IMR-90 (cell line): ENCODE results near the gene RGS10. TPM values are rescaled to one million over a fixed set of nuclear protein-coding genes. Genes with fewer than 3 reads are reported as not detected.

Experiments
- ATAC-seq: fragments of 200-7000 bp; cut with Tn5 transposase; 2 replicates; pipeline ENCODE4 v1.9.1; 2020; ENCODE audit warnings: low read depth, mild to moderate bottlenecking, moderate library complexity
- BruUV-seq: library from RNA; stranded (reverse); fragments of 400-500 nt; replicated peaks from 2 replicates; lab custom pipeline; 2021; lab: Mats Ljungman, UMichigan
- CTCF ChIA-PET: fragments of 300-600 bp; formaldehyde crosslinking; extraction: SDS; loops from one replicate; lab custom pipeline; 2021; ENCODE audit warnings: antibody characterized with exemption; lab: Yijun Ruan, JAX
- POLR2A ChIA-PET: fragments of 300-600 bp; sonication (Branson Sonifier 250); formaldehyde crosslinking; loops from one replicate; lab custom pipeline; 2022; ENCODE audit warnings: antibody characterized with exemption; ENCODE audit not compliant: unreplicated experiment; lab: Charles Lee
- DNase-seq: peaks from one replicate; pipeline ENCODE4 v3.0.0; 2013
- H2AFZ ChIP-seq: replicated peaks from 2 replicates; pipeline ENCODE3; 2013; ENCODE audit warnings: low read length, mild to moderate bottlenecking; ENCODE audit not compliant: poor library complexity
- H2AK5ac ChIP-seq: 2 replicates; pipeline ENCODE4 v1.6.1; 2013; ENCODE audit warnings: low read depth, low read length, inconsistent platforms
- H2AK9ac ChIP-seq: replicated peaks from 2 replicates; pipeline ENCODE3; 2013; ENCODE audit warnings: mild to moderate bottlenecking, low read depth, low read length, moderate library complexity; ENCODE audit not compliant: poor library complexity
- H2BK120ac ChIP-seq: 2 replicates; pipeline ENCODE4 v1.6.1; 2013; ENCODE audit warnings: low read depth, low read length, inconsistent platforms
- H2BK15ac ChIP-seq: 3 replicates; pipeline ENCODE4 v1.6.1; 2013; ENCODE audit warnings: low read depth, low read length, inconsistent platforms
- H2BK20ac ChIP-seq: 2 replicates; pipeline ENCODE4 v1.6.1; 2013; ENCODE audit warnings: low read depth, mild to moderate bottlenecking, inconsistent platforms, low read length, moderate library complexity
- H2BK5ac ChIP-seq: 2 replicates; pipeline ENCODE4 v1.6.1; 2013; ENCODE audit warnings: mild to moderate bottlenecking, low read depth, low read length, inconsistent platforms; ENCODE audit not compliant: poor library complexity, severe bottlenecking
- H3K14ac ChIP-seq: replicated peaks from 2 replicates; pipeline ENCODE4 v1.6.1; 2013; ENCODE audit warnings: low read depth, low read length, inconsistent platforms
- H3K18ac ChIP-seq: 2 replicates; pipeline ENCODE4 v1.6.1; 2013; ENCODE audit warnings: low read depth, low read length, control low read depth
- H3K23ac ChIP-seq: 2 replicates; pipeline ENCODE4 v1.6.1; 2013; ENCODE audit warnings: low read depth, low read length, inconsistent platforms
- H3K27ac ChIP-seq: 2 replicates; pipeline ENCODE4 v1.5.1; 2013; ENCODE audit warnings: mild to moderate bottlenecking, control low read depth, low read length; ENCODE audit not compliant: insufficient read depth
- H3K27me3 ChIP-seq: 2 replicates; pipeline ENCODE4 v1.6.1; 2013; ENCODE audit warnings: low read length; ENCODE audit not compliant: control insufficient read depth, insufficient read depth
- H3K36me3 ChIP-seq: 2 replicates; pipeline ENCODE4 v1.6.1; 2013; ENCODE audit warnings: low read length, mixed read lengths; ENCODE audit not compliant: control insufficient read depth, insufficient read depth
- H3K4ac ChIP-seq: 2 replicates; pipeline ENCODE4 v1.6.1; 2013; ENCODE audit warnings: low read depth, low read length, inconsistent platforms
- H3K4me1 ChIP-seq: 2 replicates; pipeline ENCODE4 v1.6.1; 2013; ENCODE audit warnings: low read length, mixed read lengths; ENCODE audit not compliant: control insufficient read depth, insufficient read depth
- H3K4me2 ChIP-seq: 2 replicates; pipeline ENCODE4 v1.6.1; 2013; ENCODE audit warnings: low read depth, mild to moderate bottlenecking, control low read depth, low read length, moderate library complexity
- H3K4me3 ChIP-seq: 2 replicates; pipeline ENCODE4 v1.5.1; 2013; ENCODE audit warnings: low read depth, mild to moderate bottlenecking, control low read depth, low read length, moderate library complexity; ENCODE audit not compliant: insufficient read depth
- H3K56ac ChIP-seq: 2 replicates; pipeline ENCODE4 v1.6.1; 2013; ENCODE audit warnings: low read length, inconsistent platforms; ENCODE audit not compliant: insufficient read depth; ENCODE audit errors: extremely low read depth
- H3K79me1 ChIP-seq, 2 experiments: 2 replicates each; pipeline ENCODE4 v1.6.1; 2013; ENCODE audit warnings: low read length in 2 of 2, inconsistent platforms in 1 of 2, low read depth in 1 of 2
- H3K9ac ChIP-seq: 2 replicates; pipeline ENCODE4 v1.6.1; 2013; ENCODE audit warnings: low read depth, low read length, control low read depth
- H3K9me1 ChIP-seq: 2 replicates; pipeline ENCODE4 v1.6.1; 2013; ENCODE audit warnings: low read length, inconsistent platforms; ENCODE audit not compliant: insufficient read depth
- H3K9me3 ChIP-seq: 2 replicates; pipeline ENCODE4 v1.6.1; 2013; ENCODE audit warnings: low read length; ENCODE audit not compliant: control insufficient read depth, insufficient read depth
- H4K20me1 ChIP-seq: 2 replicates; pipeline ENCODE4 v1.6.1; 2013; ENCODE audit warnings: low read length, inconsistent platforms; ENCODE audit not compliant: insufficient read depth
- H4K5ac ChIP-seq: 2 replicates; pipeline ENCODE4 v1.6.1; 2013; ENCODE audit warnings: mild to moderate bottlenecking, low read depth, low read length, control low read depth
- H4K8ac ChIP-seq, 2 experiments: 2 replicates each; pipeline ENCODE4 v1.6.1; 2013; ENCODE audit warnings: low read depth in 2 of 2, low read length in 2 of 2, control low read depth in 1 of 2, inconsistent platforms in 1 of 2
- H4K91ac ChIP-seq: 2 replicates; pipeline ENCODE4 v1.6.1; 2013; ENCODE audit warnings: low read depth, low read length, inconsistent platforms; ENCODE audit not compliant: insufficient read depth
- RAD21 ChIP-seq: IDR thresholded peaks from 2 replicates; pipeline ENCODE4 v1.6.1; 2012; ENCODE audit warnings: low read length, improper control_type of control experiment
- RCOR1 ChIP-seq: IDR thresholded peaks from 2 replicates; pipeline ENCODE4 v1.6.1; 2012; ENCODE audit warnings: mild to moderate bottlenecking, low read length, improper control_type of control experiment; ENCODE audit not compliant: insufficient replicate concordance
- WGBS, 2 experiments: methylation state at CpG; one replicate each; pipeline versions ENCODE4 v1.1.5 to v1.1.7; 2013; ENCODE audit warnings: missing lambda C conversion rate in 2 of 2; ENCODE audit not compliant: insufficient read length in 1 of 2; ENCODE audit errors: extremely low coverage in 2 of 2; 5-methylcytosine and 5-hydroxymethylcytosine counted together
- dilution Hi-C: fragments of 300-500 bp; cut with HindIII; formaldehyde crosslinking; loops from one replicate; pipeline ENCODE4 v1.14.3; 2018; ENCODE audit warnings: low sequenced_read_pairs; ENCODE audit not compliant: unreplicated experiment
- in situ Hi-C: fragments of 300-500 bp; cut with MboI; formaldehyde crosslinking; loops from 3 replicates; pipeline ENCODE4 v1.14.3; 2019; ENCODE audit warnings: low sequenced_read_pairs, inconsistent platforms, mixed read lengths
- intact Hi-C: fragments of 100-400 bp; cut with micrococcal nuclease; formaldehyde crosslinking; loops from 2 replicates; pipeline ENCODE4 v1.10.0; 2022
- polyA plus RNA-seq, 3 experiments: library from polyadenylated mRNA; depleted of rRNA; stranded (reverse); fragments of >200 nt; gene quantifications; 2 replicates each; pipeline ENCODE4 v1.2.3, GENCODE V29; 2012; ENCODE audit warnings: low replicate concordance in 1 of 3
- total RNA-seq: library from RNA; depleted of rRNA; stranded (reverse); fragments of >200 nt; gene quantifications from 2 replicates; pipeline ENCODE4 v1.2.3, GENCODE V29; 2012

The RGS10 gene
- total and polyA plus RNA-seq, 2 of the 4 experiments (the other 2 are of a cell fraction): 35.3 to 89.7 TPM

- no peak overlapping the region for H4K8ac ChIP-seq
- 100% methylated on average over 1 of the region's 6 CpGs; no CpG with 5 or more reads in 1 of the 2 experiments for WGBS, 2 experiments
- no TSS peak for BruUV-seq
- H3K14ac ChIP-seq: no peak overlapping the region
- no peak overlapping the region for H3K56ac ChIP-seq
- H3K4me1 ChIP-seq: no peaks in the 10 kb centered on the region
- H3K27me3 ChIP-seq: peaks cover 8% of the 10 kb centered on the region; the same call in 1 of the 2 replicates
- DNase-seq: no peak
- H3K79me1 ChIP-seq: no peaks in the 10 kb centered on the region
- no peaks in the 10 kb centered on the region for H3K9me1 ChIP-seq
- no peak overlapping the region for H2AK9ac ChIP-seq
- in situ Hi-C loops (no loop called here), dilution Hi-C loops (no loop called here), intact Hi-C loops (no loop called here)
- no peak overlapping the region for H4K5ac ChIP-seq
- H2BK5ac ChIP-seq: no peak overlapping the region
- TF ChIP-seq RCOR1: no peak
- no peak for TF ChIP-seq RAD21
- H2AK5ac ChIP-seq: no peak overlapping the region
- no peak overlapping the region for H3K4me2 ChIP-seq
- H3K23ac ChIP-seq: no peak overlapping the region
- H2BK15ac ChIP-seq: no peak overlapping the region
- H3K9me3 ChIP-seq: no peaks in the 10 kb centered on the region; the same call in 1 of the 2 replicates
- H3K18ac ChIP-seq: no peak overlapping the region
- H4K91ac ChIP-seq: no peak overlapping the region
- H3K27ac ChIP-seq: no peak overlapping the region
- CTCF ChIA-PET: no interaction called here
- no peak overlapping the region for H3K4ac ChIP-seq
- no peak overlapping the region for H2AFZ ChIP-seq
- no peaks in the 10 kb centered on the region for H3K36me3 ChIP-seq
- H2BK20ac ChIP-seq: no peak overlapping the region
- POLR2A ChIA-PET: no interaction called here
- H3K9ac ChIP-seq: no peak overlapping the region
- no peak overlapping the region for H3K4me3 ChIP-seq
- no peaks in the 10 kb centered on the region for H4K20me1 ChIP-seq
- H2BK120ac ChIP-seq: no peak overlapping the region
- ATAC-seq: no peak
These were observed 12.8 kb upstream of the RGS10 start for GRCh38 chr10:119555178-119555784.
